OCI-LY7 (cell line): ENCODE measurements around the gene SLC6A7. TPM values are rescaled to one million over a fixed set of nuclear protein-coding genes. Genes with fewer than 3 reads are reported as not detected.

Source experiments
- BruUV-seq: library from RNA; stranded (reverse); fragments of 400-500 nt; replicated peaks from 2 replicates; lab custom pipeline; 2021; lab: Mats Ljungman, UMichigan
- CTCF ChIA-PET: fragments of 300-600 bp; sonication (Branson Sonifier 250); formaldehyde crosslinking; loops from one replicate; lab custom pipeline; 2022; ENCODE audit warnings: antibody characterized with exemption; ENCODE audit not compliant: unreplicated experiment; lab: Charles Lee
- POLR2A ChIA-PET: fragments of 300-600 bp; sonication (Branson Sonifier 250); formaldehyde crosslinking; loops from one replicate; lab custom pipeline; 2022; ENCODE audit warnings: antibody characterized with exemption; lab: Charles Lee
- DNase-seq: peaks from one replicate; pipeline ENCODE4 v3.0.0-alpha.2; 2015; ENCODE audit warnings: low spot score
- H2AFZ ChIP-seq: fragments of 200-600 bp; sonication (generic), shearing (Covaris generic); 2 replicates; pipeline ENCODE4 v1.6.1; 2014; ENCODE audit warnings: mild to moderate bottlenecking, antibody characterized with exemption, low read length, moderate library complexity
- H3K27ac ChIP-seq: fragments of 200-600 bp; sonication (generic); 2 replicates; pipeline ENCODE4 v1.5.1; 2014; ENCODE audit warnings: mixed run types, low read depth, mild to moderate bottlenecking, moderate library complexity, low read length, inconsistent platforms; ENCODE audit not compliant: poor library complexity, severe bottlenecking
- H3K36me3 ChIP-seq: fragments of 200-600 bp; sonication (generic); 2 replicates; pipeline ENCODE4 v1.6.1; 2014; ENCODE audit warnings: mild to moderate bottlenecking, antibody characterized with exemption, low read length, moderate library complexity, mixed read lengths; ENCODE audit not compliant: insufficient read depth
- H3K4me1 ChIP-seq: fragments of 200-600 bp; sonication (generic); 2 replicates; pipeline ENCODE4 v1.5.1; 2014; ENCODE audit warnings: mild to moderate bottlenecking, low read length; ENCODE audit not compliant: insufficient read depth, poor library complexity, severe bottlenecking
- H3K4me2 ChIP-seq: fragments of 200-600 bp; sonication (generic); 2 replicates; pipeline ENCODE4 v1.6.1; 2014; ENCODE audit warnings: mild to moderate bottlenecking, low read length
- H3K4me3 ChIP-seq: fragments of 200-600 bp; sonication (generic); 2 replicates; pipeline ENCODE4 v1.5.1; 2014; ENCODE audit warnings: mild to moderate bottlenecking, low read depth, low read length; ENCODE audit not compliant: poor library complexity, severe bottlenecking
- H3K79me2 ChIP-seq: fragments of 200-600 bp; sonication (generic); 2 replicates; pipeline ENCODE4 v1.6.1; 2016; ENCODE audit warnings: low read depth, mild to moderate bottlenecking, low read length, moderate library complexity, mixed read lengths; ENCODE audit not compliant: insufficient read depth
- H3K9me2 ChIP-seq: fragments of 200-600 bp; sonication (generic); 2 replicates; pipeline ENCODE4 v1.6.1; 2016; ENCODE audit warnings: mild to moderate bottlenecking, low read length, mixed read lengths; ENCODE audit not compliant: insufficient read depth
- H3K9me3 ChIP-seq: fragments of 200-600 bp; sonication (generic); 2 replicates; pipeline ENCODE4 v1.6.1; 2014; ENCODE audit warnings: mild to moderate bottlenecking, mixed run types, low read length, mixed read lengths
- H4K20me1 ChIP-seq: fragments of 200-600 bp; sonication (generic); 2 replicates; pipeline ENCODE4 v1.6.1; 2014; ENCODE audit warnings: mild to moderate bottlenecking, antibody characterized with exemption, low read length, moderate library complexity, mixed read lengths; ENCODE audit not compliant: insufficient read depth
- CTCF ChIP-seq: fragments of 200-600 bp; sonication (generic); conservative IDR thresholded peaks from 2 replicates; pipeline ENCODE4 v1.5.1; 2014; ENCODE audit warnings: mild to moderate bottlenecking, antibody characterized with exemption, low read length, moderate library complexity, mixed read lengths
- EZH2phosphoT487 ChIP-seq: fragments of 200-600 bp; sonication (generic); IDR thresholded peaks from 2 replicates; pipeline ENCODE4 v1.6.1; 2018; ENCODE audit warnings: low read depth, borderline replicate concordance, mild to moderate bottlenecking, mixed run types, antibody characterized with exemption, low read length, moderate library complexity, mixed read lengths
- intact Hi-C: fragments of 100-400 bp; cut with micrococcal nuclease; formaldehyde crosslinking; loops from one replicate; pipeline ENCODE4 v1.10.0; 2022; ENCODE audit not compliant: unreplicated experiment
- total RNA-seq, 2 experiments: library from RNA; depleted of rRNA in 1 of 2; stranded (reverse); fragments of >200 nt in 1 of 2; shearing (Covaris generic) in 1 of 2; gene quantifications; 2 replicates each; pipeline ENCODE4 v1.2.3, GENCODE V29; 2014 to 2022

The SLC6A7 gene
- total RNA-seq, 2 experiments from 2014 or later, result not detected

GRCh38 chr5:150219142-150219541, 29.3 kb downstream of the SLC6A7 start:
- Histone ChIP-seq H2AFZ (no peak overlapping the region), H3K27ac (no peak overlapping the region), H3K9me3 (no peaks in the 10 kb centered on the region), H3K9me2 (no peaks in the 10 kb centered on the region), H4K20me1 (no peaks in the 10 kb centered on the region), H3K4me2 (no peak overlapping the region), H3K79me2 (no peaks in the 10 kb centered on the region), H3K4me1 (no peaks in the 10 kb centered on the region), H3K4me3 (no peak overlapping the region), H3K36me3 (no peaks in the 10 kb centered on the region)
- POLR2A ChIA-PET, result no interaction called here
- TF ChIP-seq CTCF (no peak), EZH2phosphoT487 (no peak)
- CTCF ChIA-PET, result interaction anchor here (0.5 to 1.0 kb wide), 3 partner anchors 8 to 60 kb away, joined by 3 to 4 read pairs (median 3); no protein-coding TSS in a partner anchor
- DNase-seq, result peak; percentile 9
- no TSS peak for BruUV-seq
- intact Hi-C loops, result no loop called here

- Histone ChIP-seq H3K4me3 (no peak overlapping the region), H3K27ac (no peak overlapping the region), H2AFZ (no peak overlapping the region), H3K79me2 (no peaks in the 10 kb centered on the region), H4K20me1 (no peaks in the 10 kb centered on the region; the same call in 1 of the 2 replicates), H3K4me1 (no peaks in the 10 kb centered on the region), H3K36me3 (no peaks in the 10 kb centered on the region), H3K9me2 (no peaks in the 10 kb centered on the region), H3K4me2 (no peak overlapping the region), H3K9me3 (no peaks in the 10 kb centered on the region)
- intact Hi-C loops, result no loop called here
- DNase-seq, result no peak
- BruUV-seq, result no TSS peak
- POLR2A ChIA-PET, result interaction anchor here (1.2 kb wide), 1 partner anchor 12 kb away, joined by 3 read pairs; no protein-coding TSS in a partner anchor
- no peak for TF ChIP-seq CTCF
- no peak for TF ChIP-seq EZH2phosphoT487
- CTCF ChIA-PET, result no interaction called here
Observed at GRCh38 chr5:150219861-150220260, 30.0 kb downstream of the SLC6A7 start.

- Histone ChIP-seq H3K4me2 (no peak overlapping the region), H3K36me3 (no peaks in the 10 kb centered on the region), H3K27ac (no peak overlapping the region), H2AFZ (no peak overlapping the region), H3K4me3 (no peak overlapping the region), H4K20me1 (no peaks in the 10 kb centered on the region; the same call in 1 of the 2 replicates), H3K4me1 (no peaks in the 10 kb centered on the region), H3K9me3 (no peaks in the 10 kb centered on the region), H3K9me2 (no peaks in the 10 kb centered on the region), H3K79me2 (no peaks in the 10 kb centered on the region)
- no peak for DNase-seq
- CTCF ChIA-PET, result no interaction called here
- TF ChIP-seq CTCF (no peak), EZH2phosphoT487 (no peak)
- BruUV-seq, result no TSS peak
- intact Hi-C loops, result no loop called here
- POLR2A ChIA-PET, result no interaction called here
Observed at GRCh38 chr5:150221471-150221870, 31.6 kb downstream of the SLC6A7 start.
